Stimulated activated naive CD8-positive, alpha-beta T cell treated with anti-CD3 and anti-CD28 coated beads, Interleukin-15, Interleukin-2, amounts not matched to agents 100 U/mL and 50 U/mL, for 24 hours (primary cell): Measurements from ENCODE around the gene KCNIP4.

Source experiments
- ATAC-seq: fragments of 150-1000 bp; cut with Tn5 transposase; one replicate; pipeline ENCODE4 v1.10.0; 2021
- DNase-seq: peaks from one replicate; pipeline ENCODE4 v3.0.0; 2021

Gene KCNIP4

GRCh38 chr4:21181716-21182115 is 766.9 kb downstream of the KCNIP4 start:
- ATAC-seq (no peak), DNase-seq (no peak)

DNA sequence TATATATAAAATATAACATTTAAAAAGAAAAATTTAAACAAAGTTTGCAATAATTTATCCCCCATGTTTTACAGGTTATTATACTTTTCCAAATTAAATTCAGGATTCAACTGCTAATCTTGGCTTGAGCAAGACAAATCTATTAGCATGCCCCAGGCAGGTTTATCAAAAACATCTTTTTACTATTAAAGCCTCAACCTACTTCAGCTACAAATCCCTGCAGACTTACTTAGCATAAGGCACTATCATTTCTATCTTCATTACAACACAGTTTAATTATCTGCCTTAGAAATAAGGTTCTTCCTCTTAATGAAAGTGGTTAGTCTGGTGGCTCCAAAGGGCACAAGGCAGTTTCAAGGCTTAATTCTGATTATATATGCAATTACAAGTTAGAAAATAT is 770.7 kb downstream of the KCNIP4 start:
- ATAC-seq, result no peak
- DNase-seq, result no peak

GRCh38 chr4:21177092-21177491 is 771.5 kb downstream of the KCNIP4 start:
- no peak for DNase-seq
- ATAC-seq, result no peak

GRCh38 chr4:21167711-21168110 is 780.9 kb downstream of the KCNIP4 start:
- no peak for ATAC-seq
- DNase-seq, result no peak

DNA sequence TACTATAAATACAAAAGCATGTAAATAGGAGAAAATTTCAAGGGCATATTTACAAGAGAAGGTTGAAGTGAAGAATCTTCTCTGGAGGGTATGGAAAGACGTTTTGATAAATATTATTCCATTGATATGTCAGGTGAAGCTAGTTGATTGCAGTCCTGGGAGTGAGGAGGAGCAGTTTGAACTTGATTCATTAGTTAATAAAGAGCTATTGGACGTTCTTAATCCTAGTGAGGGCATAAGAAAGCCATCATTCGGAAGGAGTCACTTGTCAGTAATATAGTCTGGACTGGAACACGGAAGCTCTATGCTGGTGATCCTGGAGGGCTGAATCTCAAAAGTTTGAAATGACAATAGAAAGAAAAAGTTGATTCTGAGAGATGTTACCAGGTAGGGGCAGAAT is 793.2 kb downstream of the KCNIP4 start:
- DNase-seq (no peak), ATAC-seq (no peak)

- no peak for DNase-seq
- no peak for ATAC-seq
Observed at GRCh38 chr4:21139327-21139726, 809.2 kb downstream of the KCNIP4 start.

DNA sequence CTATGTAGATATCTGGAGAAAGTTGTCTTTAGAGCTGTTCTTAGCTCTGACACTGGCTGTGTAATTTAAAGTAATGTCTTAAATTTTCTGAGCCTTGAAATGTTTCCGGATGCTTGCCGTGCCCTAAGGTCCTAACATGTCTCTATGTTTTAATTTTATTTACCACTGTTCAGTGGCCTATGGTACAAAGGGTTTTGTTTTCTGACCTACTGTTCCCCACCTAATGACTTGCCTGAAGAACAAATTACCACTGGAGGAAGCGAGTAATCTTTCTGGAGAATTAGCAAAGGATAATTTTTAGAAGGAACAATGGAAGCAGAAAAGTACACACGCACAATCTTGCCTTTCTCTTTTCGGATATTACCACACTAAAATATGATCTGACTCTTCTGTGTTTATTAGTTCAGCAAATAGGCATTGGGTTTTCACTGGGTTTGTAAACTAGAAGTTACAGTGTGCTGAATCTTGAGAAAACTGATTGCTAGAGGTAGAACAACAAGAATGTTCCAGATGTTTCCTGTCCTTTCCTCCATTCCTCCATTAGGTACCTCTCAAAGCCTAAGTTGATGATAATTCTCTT is 812.4 kb downstream of the KCNIP4 start:
- ATAC-seq, result no peak
- no peak for DNase-seq

DNA sequence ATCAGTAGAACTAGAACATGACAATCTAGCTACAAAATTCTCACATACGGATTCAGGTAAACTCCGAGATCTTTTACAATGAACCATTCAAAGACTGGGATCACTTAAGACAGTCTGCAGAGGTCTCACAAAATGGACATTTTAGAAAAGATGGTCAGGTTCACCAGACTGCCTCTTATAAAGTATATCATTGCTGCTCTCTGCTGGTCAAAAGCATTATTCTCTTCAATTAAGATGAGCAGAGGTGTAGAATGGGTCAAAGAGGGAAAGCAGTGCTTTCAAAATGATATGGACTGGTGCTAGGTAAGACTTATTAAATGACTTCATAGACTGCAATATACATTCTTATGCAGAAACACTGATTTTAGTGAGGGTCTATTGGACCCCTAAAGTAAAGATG is 813.6 kb downstream of the KCNIP4 start:
- DNase-seq, result no peak
- ATAC-seq, result no peak

GRCh38 chr4:21130606-21131005 is 818.0 kb downstream of the KCNIP4 start:
- ATAC-seq, result no peak

GRCh38 chr4:21126014-21126512 is 822.5 kb downstream of the KCNIP4 start:
- DNase-seq, result no peak
- ATAC-seq, result no peak

More at GRCh38 chr4:21130606-21131005, 818.0 kb downstream of the KCNIP4 start:
- DNase-seq, result no peak

DNA sequence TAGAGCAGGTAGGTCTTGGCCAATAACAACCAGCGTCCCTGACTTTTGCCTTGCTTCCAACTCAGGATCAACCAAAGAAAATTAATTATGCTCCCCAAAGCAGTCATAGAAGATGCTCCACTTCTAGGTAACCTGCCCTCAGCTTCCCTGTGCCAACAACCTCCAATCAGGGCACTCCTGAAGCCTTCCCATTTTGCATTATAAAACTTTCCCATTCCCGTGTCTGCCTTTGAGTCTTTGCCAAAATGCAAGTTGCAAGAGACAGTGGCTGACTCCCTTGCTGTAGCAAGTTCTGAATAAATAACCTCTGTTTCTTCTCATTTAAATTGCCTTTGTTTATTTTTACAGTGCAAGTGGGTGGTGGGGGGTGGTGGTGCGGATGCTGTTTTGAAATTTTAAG is 830.3 kb downstream of the KCNIP4 start:
- ATAC-seq (no peak), DNase-seq (no peak)

- DNase-seq, result no peak
- no peak for ATAC-seq
Observed at GRCh38 chr4:21117541-21118180, 830.9 kb downstream of the KCNIP4 start.

DNA sequence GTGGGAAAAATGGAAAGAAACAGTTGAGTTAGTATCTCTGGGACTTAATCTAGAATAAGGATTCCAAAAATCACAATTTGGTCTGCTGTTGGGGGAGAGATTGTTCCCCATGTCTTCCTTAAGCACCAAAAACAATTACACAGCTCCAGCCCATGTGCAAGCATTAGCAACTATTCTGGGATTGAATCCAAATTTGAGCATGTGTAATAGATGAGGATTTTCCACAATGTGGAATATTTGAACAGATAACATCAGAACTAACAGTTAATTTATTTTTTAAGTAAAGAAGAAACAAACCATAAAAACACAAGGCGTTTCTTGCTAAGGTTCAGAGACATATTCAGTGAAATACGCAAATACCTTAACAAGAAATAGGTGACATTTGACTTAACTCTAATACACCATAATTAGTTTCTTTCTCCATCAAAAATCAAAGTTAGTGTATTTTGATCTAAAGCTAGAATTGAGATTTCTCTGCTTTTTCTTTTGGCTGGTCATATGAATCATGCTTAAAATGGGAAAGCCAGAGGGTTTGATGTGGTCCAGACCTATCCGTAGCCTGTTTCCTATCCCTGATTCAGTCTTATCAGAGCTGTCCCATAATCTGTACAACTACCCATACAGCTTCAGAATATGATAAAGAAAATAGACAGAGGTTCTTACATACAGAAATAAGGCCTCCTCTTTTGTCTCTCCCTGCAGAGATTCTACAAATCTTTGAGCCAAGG is 834.9 kb downstream of the KCNIP4 start:
- ATAC-seq (no peak), DNase-seq (no peak)

GRCh38 chr4:21102667-21103066 is 845.9 kb downstream of the KCNIP4 start:
- DNase-seq, result no peak
- ATAC-seq, result no peak

GRCh38 chr4:21097865-21098264 is 850.7 kb downstream of the KCNIP4 start:
- DNase-seq (no peak), ATAC-seq (no peak)

GRCh38 chr4:21097026-21097425 is 851.5 kb downstream of the KCNIP4 start:
- DNase-seq (no peak), ATAC-seq (no peak)

- ATAC-seq, result no peak
- no peak for DNase-seq
Observed at GRCh38 chr4:21092531-21092930, 856.0 kb downstream of the KCNIP4 start.

- DNase-seq (no peak), ATAC-seq (no peak)
Observed at GRCh38 chr4:21090094-21090666, 858.4 kb downstream of the KCNIP4 start.

GRCh38 chr4:21083413-21083812 is 865.2 kb downstream of the KCNIP4 start:
- DNase-seq (no peak), ATAC-seq (no peak)

DNA sequence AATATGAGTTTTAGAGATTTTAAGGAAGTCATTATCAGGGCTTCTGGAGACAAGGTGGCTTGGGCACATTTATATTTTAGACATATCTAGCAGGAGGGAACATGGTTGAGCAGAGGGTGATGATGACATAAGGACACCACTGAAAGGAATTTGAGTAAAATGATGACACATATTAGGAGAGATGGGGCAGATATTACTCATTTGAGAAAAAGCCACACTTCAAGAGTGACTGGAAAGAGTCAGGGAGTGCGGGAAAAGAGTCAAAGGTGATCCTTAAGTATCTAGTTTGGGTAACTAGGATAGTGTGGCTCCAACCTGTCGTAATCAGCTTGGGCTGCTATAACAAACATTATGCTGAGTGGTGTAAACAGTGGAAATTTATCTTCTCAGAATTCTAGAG is 870.6 kb downstream of the KCNIP4 start:
- no peak for DNase-seq
- no peak for ATAC-seq

GRCh38 chr4:21067351-21067750 is 881.2 kb downstream of the KCNIP4 start:
- ATAC-seq, result no peak
- no peak for DNase-seq

DNA sequence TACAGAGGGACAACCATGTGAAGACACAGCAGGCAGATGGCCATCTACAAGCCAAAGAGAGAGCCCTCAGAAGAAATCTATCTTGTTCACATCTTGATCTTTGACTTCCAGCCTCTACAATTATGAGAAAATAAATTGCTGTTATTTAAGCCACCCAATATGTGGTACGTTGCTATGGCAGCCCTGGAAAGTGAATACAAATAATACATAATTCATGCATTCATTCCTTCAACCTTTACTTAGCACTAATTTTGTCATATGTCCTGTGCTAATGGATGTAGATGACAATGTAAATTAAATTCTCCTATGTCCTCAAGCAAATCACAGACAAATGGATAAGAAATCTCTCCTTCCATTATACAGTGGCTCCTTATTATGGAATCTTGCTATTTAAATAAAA is 886.7 kb downstream of the KCNIP4 start:
- DNase-seq, result no peak
- ATAC-seq, result no peak

DNA sequence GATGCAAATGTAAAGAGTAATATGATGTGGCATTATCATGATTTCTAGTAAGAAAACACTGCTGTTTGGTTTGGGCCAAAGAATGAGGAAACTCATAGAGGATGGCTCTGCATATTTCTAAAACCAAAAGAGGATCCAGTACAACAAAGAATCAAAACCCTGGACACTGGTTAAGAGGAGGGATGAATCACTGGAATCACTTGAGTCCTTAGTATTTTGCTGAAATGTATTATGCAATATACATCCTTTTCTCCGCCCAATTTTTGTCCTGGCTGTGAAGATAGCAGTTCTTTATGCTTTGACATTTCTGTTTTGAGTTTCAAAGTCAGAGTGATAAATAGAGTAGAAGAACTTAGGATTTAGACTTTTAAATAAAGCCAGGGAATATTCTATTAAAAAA is 902.4 kb downstream of the KCNIP4 start:
- ATAC-seq (no peak), DNase-seq (no peak)
